ENCODE data around the gene NPTX1. TPM values are rescaled to one million over a fixed set of nuclear protein-coding genes. Genes with fewer than 3 reads are reported as not detected.

Gene NPTX1
- total RNA-seq, 1 donor = under 0.01 TPM

DNA sequence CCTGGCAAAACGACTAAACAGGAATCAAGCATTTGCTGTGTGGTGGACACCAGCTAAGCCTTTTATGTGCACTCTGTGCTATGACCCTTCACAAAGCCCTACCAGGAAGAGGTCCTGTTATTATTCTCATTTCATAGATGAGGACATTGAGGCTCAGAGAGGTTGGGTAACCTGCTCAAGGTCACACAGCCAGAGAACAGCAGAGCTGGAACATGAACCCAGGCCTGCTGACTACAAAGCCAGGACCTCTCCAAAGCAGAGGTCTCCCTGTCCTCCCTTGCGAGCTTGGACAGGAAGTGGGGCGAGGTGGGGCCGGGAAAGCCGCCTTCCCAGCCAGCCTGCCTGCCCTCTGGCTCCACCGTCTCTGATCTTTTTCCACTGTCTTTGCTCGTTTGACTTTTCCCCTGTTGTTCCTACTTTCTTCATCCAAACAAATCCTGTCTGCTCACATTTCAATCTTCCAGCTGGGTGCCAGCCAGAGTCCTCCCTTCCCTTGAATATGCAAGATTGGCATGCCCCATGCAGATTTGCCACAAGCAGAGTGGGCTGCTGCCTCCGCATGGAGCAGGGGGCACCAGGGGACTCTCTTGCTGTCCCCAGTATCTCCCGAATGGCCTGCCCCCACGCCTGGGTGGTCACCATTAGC lies 44.5 kb upstream of the NPTX1 start:
- H2AFZ ChIP-seq (ENCODE audit: low read length) = no peak overlapping the region
- no peaks in the 10 kb centered on the region for H3K79me2 ChIP-seq (ENCODE audit: insufficient read depth, low read length)
- peaks cover 3% of the 10 kb centered on the region for H3K27me3 ChIP-seq (ENCODE audit: insufficient read depth, low read length)
- no peak overlapping the region for H3K4me2 ChIP-seq (ENCODE audit: insufficient read depth, low read length)
- peak; percentile 72 for DNase-seq (ENCODE audit: insufficient read length, low spot score, missing footprints)
- TF ChIP-seq, protein P1, sequence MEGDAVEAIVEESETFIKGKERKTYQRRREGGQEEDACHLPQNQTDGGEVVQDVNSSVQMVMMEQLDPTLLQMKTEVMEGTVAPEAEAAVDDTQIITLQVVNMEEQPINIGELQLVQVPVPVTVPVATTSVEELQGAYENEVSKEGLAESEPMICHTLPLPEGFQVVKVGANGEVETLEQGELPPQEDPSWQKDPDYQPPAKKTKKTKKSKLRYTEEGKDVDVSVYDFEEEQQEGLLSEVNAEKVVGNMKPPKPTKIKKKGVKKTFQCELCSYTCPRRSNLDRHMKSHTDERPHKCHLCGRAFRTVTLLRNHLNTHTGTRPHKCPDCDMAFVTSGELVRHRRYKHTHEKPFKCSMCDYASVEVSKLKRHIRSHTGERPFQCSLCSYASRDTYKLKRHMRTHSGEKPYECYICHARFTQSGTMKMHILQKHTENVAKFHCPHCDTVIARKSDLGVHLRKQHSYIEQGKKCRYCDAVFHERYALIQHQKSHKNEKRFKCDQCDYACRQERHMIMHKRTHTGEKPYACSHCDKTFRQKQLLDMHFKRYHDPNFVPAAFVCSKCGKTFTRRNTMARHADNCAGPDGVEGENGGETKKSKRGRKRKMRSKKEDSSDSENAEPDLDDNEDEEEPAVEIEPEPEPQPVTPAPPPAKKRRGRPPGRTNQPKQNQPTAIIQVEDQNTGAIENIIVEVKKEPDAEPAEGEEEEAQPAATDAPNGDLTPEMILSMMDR (IDR thresholded peaks at IDR 0.05; ENCODE audit: extremely low read depth, low read depth, low read length) = no peak
- H4K20me1 ChIP-seq (ENCODE audit: insufficient read depth, low read length) = no peaks in the 10 kb centered on the region
- no peak overlapping the region for H3K4me3 ChIP-seq (ENCODE audit: insufficient read depth, low read length)
- no peaks in the 10 kb centered on the region for H3K36me3 ChIP-seq (ENCODE audit: insufficient read depth, low read length)
- H3K9me3 ChIP-seq (ENCODE audit: low read depth, low read length) = no peaks in the 10 kb centered on the region
- no peak overlapping the region for H3K27ac ChIP-seq (ENCODE audit: low read depth, low read length)
- no peaks in the 10 kb centered on the region for H3K4me1 ChIP-seq (ENCODE audit: insufficient read depth, low read length)

DNA sequence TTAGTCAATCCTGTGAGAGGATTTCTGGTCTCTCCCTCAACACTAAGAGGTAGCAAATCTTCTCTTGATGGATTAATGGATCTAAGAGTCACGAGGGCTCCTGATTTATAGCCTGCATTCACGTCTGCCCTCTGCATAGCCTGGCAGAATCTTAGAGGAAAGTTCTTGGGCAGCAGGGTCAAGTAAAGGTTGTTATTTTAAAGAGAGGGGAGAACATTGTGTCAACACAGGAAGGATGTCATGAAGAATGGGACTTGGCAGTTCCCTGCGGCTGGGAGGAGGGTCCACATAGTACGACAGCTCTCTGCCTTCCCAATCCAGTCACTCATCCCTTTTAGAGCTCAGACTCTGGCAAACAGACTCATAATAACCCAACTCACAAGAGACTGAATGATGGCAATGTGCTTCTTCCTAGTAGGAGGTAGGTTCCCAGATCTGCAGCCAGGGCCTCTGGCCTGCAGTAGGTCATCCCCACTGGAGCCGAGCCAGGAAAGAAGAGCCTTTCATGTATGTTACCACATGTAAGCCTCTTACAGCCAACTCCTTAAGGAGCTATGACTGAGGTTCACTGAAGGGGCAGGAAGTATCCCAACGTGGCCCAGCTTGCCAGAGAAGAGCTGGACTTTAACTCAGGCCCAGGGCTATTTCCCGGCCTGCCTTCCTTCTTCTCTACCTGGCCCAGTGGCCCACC lies 42.8 kb upstream of the NPTX1 start:
- Histone ChIP-seq H3K36me3 (ENCODE audit: insufficient read depth, low read length) (no peaks in the 10 kb centered on the region), H3K27ac (ENCODE audit: low read depth, low read length) (no peak overlapping the region), H4K20me1 (ENCODE audit: insufficient read depth, low read length) (no peaks in the 10 kb centered on the region), H3K79me2 (ENCODE audit: insufficient read depth, low read length) (no peaks in the 10 kb centered on the region), H3K4me3 (ENCODE audit: insufficient read depth, low read length) (no peak overlapping the region), H2AFZ (ENCODE audit: low read length) (no peak overlapping the region), H3K9me3 (ENCODE audit: low read depth, low read length) (no peaks in the 10 kb centered on the region), H3K4me2 (ENCODE audit: insufficient read depth, low read length) (no peak overlapping the region), H3K27me3 (ENCODE audit: insufficient read depth, low read length) (peaks cover 3% of the 10 kb centered on the region), H3K4me1 (ENCODE audit: insufficient read depth, low read length) (no peaks in the 10 kb centered on the region)
- TF ChIP-seq, protein P1 (IDR thresholded peaks at IDR 0.05; ENCODE audit: extremely low read depth, low read depth, low read length) = no peak
- peak; percentile 55 for DNase-seq (ENCODE audit: insufficient read length, low spot score, missing footprints)

DNA sequence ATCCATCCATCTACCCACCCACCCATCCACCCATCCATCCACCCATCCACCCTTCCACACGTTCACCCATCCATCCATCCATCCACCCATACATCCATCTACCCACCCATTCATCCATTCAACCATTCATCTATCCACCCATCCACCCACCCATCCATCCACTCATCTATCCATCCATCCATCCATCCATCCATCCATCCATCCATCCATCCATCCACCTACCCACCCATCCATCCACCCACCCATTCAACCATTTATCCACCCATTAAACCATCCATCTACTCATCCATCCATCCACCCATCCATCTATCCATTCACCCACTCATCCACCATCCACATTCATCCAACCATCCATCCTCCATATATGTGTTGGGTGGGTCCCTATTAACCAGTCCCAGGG lies 42.0 kb upstream of the NPTX1 start:
- no peak for DNase-seq (ENCODE audit: insufficient read length, low spot score, missing footprints)
- H3K4me2 ChIP-seq (ENCODE audit: insufficient read depth, low read length) = no peak overlapping the region
- no peak overlapping the region for H3K27ac ChIP-seq (ENCODE audit: low read depth, low read length)
- H3K4me1 ChIP-seq (ENCODE audit: insufficient read depth, low read length) = peaks cover 6% of the 10 kb centered on the region
- no peaks in the 10 kb centered on the region for H3K36me3 ChIP-seq (ENCODE audit: insufficient read depth, low read length)
- no peak overlapping the region for H2AFZ ChIP-seq (ENCODE audit: low read length)
- TF ChIP-seq, protein P1 (IDR thresholded peaks at IDR 0.05; ENCODE audit: extremely low read depth, low read depth, low read length) = no peak
- no peak overlapping the region for H3K4me3 ChIP-seq (ENCODE audit: insufficient read depth, low read length)
- no peaks in the 10 kb centered on the region for H4K20me1 ChIP-seq (ENCODE audit: insufficient read depth, low read length)
- H3K79me2 ChIP-seq (ENCODE audit: insufficient read depth, low read length) = no peaks in the 10 kb centered on the region
- peaks cover 3% of the 10 kb centered on the region for H3K27me3 ChIP-seq (ENCODE audit: insufficient read depth, low read length)
- no peaks in the 10 kb centered on the region for H3K9me3 ChIP-seq (ENCODE audit: low read depth, low read length)

DNA sequence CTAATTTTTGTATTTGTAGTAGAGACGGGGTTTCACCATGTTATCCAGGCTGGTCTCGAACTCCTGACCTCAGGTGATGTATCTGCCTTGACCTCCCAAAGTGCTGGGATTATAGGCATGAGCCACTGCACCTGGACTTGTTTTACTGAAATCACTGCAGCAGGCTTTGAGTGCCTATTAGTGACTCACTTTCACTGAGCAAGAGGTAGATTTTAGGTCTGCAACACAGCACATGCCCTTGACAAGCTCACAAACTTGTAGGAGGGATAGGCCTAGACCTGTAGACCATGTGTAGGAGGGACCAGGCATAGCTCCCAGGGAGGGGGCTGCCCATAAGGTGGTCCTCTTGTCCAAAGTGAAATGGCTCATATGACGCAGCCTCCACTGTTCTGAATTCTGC lies 41.2 kb upstream of the NPTX1 start:
- H3K4me1 ChIP-seq (ENCODE audit: insufficient read depth, low read length) = peaks cover 11% of the 10 kb centered on the region
- H4K20me1 ChIP-seq (ENCODE audit: insufficient read depth, low read length) = no peaks in the 10 kb centered on the region
- H3K4me2 ChIP-seq (ENCODE audit: insufficient read depth, low read length) = no peak overlapping the region
- H3K79me2 ChIP-seq (ENCODE audit: insufficient read depth, low read length) = no peaks in the 10 kb centered on the region
- H3K4me3 ChIP-seq (ENCODE audit: insufficient read depth, low read length) = no peak overlapping the region
- H3K27me3 ChIP-seq (ENCODE audit: insufficient read depth, low read length) = peaks cover 3% of the 10 kb centered on the region
- H3K36me3 ChIP-seq (ENCODE audit: insufficient read depth, low read length) = no peaks in the 10 kb centered on the region
- TF ChIP-seq, protein P1 (IDR thresholded peaks at IDR 0.05; ENCODE audit: extremely low read depth, low read depth, low read length) = no peak
- no peak overlapping the region for H2AFZ ChIP-seq (ENCODE audit: low read length)
- H3K27ac ChIP-seq (ENCODE audit: low read depth, low read length) = no peak overlapping the region
- DNase-seq (ENCODE audit: insufficient read length, low spot score, missing footprints) = no peak
- H3K9me3 ChIP-seq (ENCODE audit: low read depth, low read length) = no peaks in the 10 kb centered on the region

All from osteoblast (primary cell).